MCF 10A (cell line): ENCODE measurements around the gene ZNF423. TPM values are rescaled to one million over a fixed set of nuclear protein-coding genes. Genes with fewer than 3 reads are reported as not detected.
A peak's percentile ranks its signal among the peaks of the same experiment; 100 is the strongest.

Experiments
- BruUV-seq: library from RNA; stranded (reverse); fragments of 400-500 nt; replicated peaks from 2 replicates; lab custom pipeline; 2021; lab: Mats Ljungman, UMichigan
- CTCF ChIA-PET: fragments of 300-600 bp; sonication (Branson Sonifier 250); formaldehyde crosslinking; extraction: SDS; loops from one replicate; lab custom pipeline; 2021; ENCODE audit warnings: antibody characterized with exemption, inconsistent platforms; lab: Yijun Ruan, JAX
- POLR2A ChIA-PET: fragments of 300-600, 350-650 bp; sonication (Branson Sonifier 250); formaldehyde crosslinking; extraction: SDS; loops from one replicate; lab custom pipeline; 2020; ENCODE audit warnings: antibody characterized with exemption, inconsistent platforms; lab: Yijun Ruan, JAX
- DNase-seq: peaks from one replicate; pipeline ENCODE4 v3.0.0-alpha.2; 2018; ENCODE audit not compliant: unreplicated experiment
- H3K27ac Mint-ChIP-seq: one replicate; pipeline ENCODE4 v1.8.0; 2022; ENCODE audit warnings: mild to moderate bottlenecking, low read depth, mixed read lengths; ENCODE audit not compliant: unreplicated experiment
- H3K27me3 Mint-ChIP-seq: one replicate; pipeline ENCODE4 v1.8.0; 2022; ENCODE audit warnings: mixed read lengths; ENCODE audit not compliant: insufficient read depth, unreplicated experiment
- H3K36me3 Mint-ChIP-seq: one replicate; pipeline ENCODE4 v1.8.0; 2022; ENCODE audit warnings: mild to moderate bottlenecking, moderate library complexity, mixed read lengths; ENCODE audit not compliant: insufficient read depth, unreplicated experiment
- H3K4me1 Mint-ChIP-seq: one replicate; pipeline ENCODE4 v1.8.0; 2022; ENCODE audit warnings: mixed read lengths; ENCODE audit not compliant: insufficient read depth, unreplicated experiment
- H3K4me3 Mint-ChIP-seq: one replicate; pipeline ENCODE4 v1.8.0; 2022; ENCODE audit warnings: mild to moderate bottlenecking, moderate library complexity, mixed read lengths; ENCODE audit not compliant: unreplicated experiment
- H3K9me3 Mint-ChIP-seq: one replicate; pipeline ENCODE4 v1.8.0; 2022; ENCODE audit warnings: mixed read lengths; ENCODE audit not compliant: unreplicated experiment
- intact Hi-C: fragments of 100-400 bp; cut with micrococcal nuclease; formaldehyde crosslinking; loops from 2 replicates; pipeline ENCODE4 v1.14.1; 2022
- total RNA-seq: library from RNA; stranded (reverse); gene quantifications from 2 replicates; pipeline ENCODE4 v1.2.3, GENCODE V29; 2022
- TF ChIP-seq, protein P1 (sequence below): fragments of 200-600 bp; IDR thresholded peaks from one replicate; pipeline ENCODE4 v1.8.0; 2022; ENCODE audit warnings: antibody characterized with exemption, mild to moderate bottlenecking; ENCODE audit not compliant: unreplicated experiment

ZNF423 gene
- total RNA-seq, 1 experiment from 2014 or later, result not detected

DNA sequence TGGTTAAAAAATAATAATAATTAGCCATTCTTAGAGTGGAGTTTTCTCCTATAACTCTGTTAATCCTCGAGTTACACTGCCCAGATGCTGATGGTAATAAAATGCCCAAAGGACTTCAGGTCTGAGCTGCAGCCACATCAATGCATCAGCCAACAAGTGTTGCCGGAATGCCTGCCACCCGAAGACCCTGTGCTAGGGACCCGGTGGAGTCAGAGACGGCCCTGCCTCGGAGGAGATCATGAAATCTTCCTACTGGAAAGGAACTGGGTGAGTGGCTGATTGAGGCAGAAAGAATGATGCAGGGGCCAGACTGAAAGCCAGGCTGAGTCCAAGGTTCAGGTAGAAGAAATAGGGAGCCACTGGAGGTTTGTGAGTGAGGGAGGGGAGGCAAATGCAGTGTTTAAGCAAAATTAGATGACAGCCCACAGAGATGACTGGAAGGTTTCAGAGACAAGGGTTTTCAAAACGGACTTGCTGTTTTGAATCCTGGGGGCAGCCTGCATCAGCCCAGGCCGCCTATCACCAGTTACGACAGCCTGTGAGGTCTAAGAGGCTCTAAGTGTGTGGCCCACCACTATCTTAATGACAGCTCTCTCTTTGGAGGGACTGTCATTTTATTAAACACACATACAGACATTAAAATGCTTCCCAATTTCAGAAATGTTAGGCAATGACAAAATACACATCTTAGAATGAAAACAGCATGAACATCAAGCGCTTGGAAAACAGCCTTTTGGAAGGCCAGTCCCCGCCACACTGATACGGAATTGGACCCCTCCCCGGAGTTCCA lies 100.0 kb downstream of the ZNF423 start:
- Mint-ChIP-seq H3K36me3 (no peaks in the 10 kb centered on the region), H3K27me3 (peaks cover 69% of the 10 kb centered on the region), H3K27ac (no peak overlapping the region), H3K9me3 (no peaks in the 10 kb centered on the region), H3K4me3 (no peak overlapping the region), H3K4me1 (no peaks in the 10 kb centered on the region)
- ChIA-PET CTCF (interaction anchor here (0.6 to 1.9 kb wide), 7 partner anchors 17 to 348 kb away, joined by 3 to 9 read pairs (median 3); no protein-coding TSS in a partner anchor), POLR2A (no interaction called here)
- no TSS peak for BruUV-seq
- intact Hi-C loops, result loop anchor here (5.0 kb wide), 1 partner anchor 149 kb away; no protein-coding TSS in a partner anchor
- no peak for DNase-seq
- TF ChIP-seq, protein P1, sequence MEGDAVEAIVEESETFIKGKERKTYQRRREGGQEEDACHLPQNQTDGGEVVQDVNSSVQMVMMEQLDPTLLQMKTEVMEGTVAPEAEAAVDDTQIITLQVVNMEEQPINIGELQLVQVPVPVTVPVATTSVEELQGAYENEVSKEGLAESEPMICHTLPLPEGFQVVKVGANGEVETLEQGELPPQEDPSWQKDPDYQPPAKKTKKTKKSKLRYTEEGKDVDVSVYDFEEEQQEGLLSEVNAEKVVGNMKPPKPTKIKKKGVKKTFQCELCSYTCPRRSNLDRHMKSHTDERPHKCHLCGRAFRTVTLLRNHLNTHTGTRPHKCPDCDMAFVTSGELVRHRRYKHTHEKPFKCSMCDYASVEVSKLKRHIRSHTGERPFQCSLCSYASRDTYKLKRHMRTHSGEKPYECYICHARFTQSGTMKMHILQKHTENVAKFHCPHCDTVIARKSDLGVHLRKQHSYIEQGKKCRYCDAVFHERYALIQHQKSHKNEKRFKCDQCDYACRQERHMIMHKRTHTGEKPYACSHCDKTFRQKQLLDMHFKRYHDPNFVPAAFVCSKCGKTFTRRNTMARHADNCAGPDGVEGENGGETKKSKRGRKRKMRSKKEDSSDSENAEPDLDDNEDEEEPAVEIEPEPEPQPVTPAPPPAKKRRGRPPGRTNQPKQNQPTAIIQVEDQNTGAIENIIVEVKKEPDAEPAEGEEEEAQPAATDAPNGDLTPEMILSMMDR, result no peak

- Mint-ChIP-seq H3K27ac (no peak overlapping the region), H3K9me3 (no peaks in the 10 kb centered on the region), H3K36me3 (peaks cover 1% of the 10 kb centered on the region), H3K4me3 (peak overlapping the region; percentile 32), H3K4me1 (no peaks in the 10 kb centered on the region), H3K27me3 (peaks cover 75% of the 10 kb centered on the region)
- no TSS peak for BruUV-seq
- intact Hi-C loops, result loop anchor here (5.0 kb wide), 1 partner anchor 148 kb away; no protein-coding TSS in a partner anchor
- DNase-seq, result peak; percentile 40
- TF ChIP-seq, protein P1, result peak; percentile 9
- CTCF ChIA-PET, result interaction anchor here (0.7 to 1.9 kb wide), 5 partner anchors 30 to 347 kb away, joined by 3 to 9 read pairs (median 3); no protein-coding TSS in a partner anchor
- POLR2A ChIA-PET, result no interaction called here
Measured at GRCh38 chr16:49755313-49755620, 100.6 kb downstream of the ZNF423 start.

DNA sequence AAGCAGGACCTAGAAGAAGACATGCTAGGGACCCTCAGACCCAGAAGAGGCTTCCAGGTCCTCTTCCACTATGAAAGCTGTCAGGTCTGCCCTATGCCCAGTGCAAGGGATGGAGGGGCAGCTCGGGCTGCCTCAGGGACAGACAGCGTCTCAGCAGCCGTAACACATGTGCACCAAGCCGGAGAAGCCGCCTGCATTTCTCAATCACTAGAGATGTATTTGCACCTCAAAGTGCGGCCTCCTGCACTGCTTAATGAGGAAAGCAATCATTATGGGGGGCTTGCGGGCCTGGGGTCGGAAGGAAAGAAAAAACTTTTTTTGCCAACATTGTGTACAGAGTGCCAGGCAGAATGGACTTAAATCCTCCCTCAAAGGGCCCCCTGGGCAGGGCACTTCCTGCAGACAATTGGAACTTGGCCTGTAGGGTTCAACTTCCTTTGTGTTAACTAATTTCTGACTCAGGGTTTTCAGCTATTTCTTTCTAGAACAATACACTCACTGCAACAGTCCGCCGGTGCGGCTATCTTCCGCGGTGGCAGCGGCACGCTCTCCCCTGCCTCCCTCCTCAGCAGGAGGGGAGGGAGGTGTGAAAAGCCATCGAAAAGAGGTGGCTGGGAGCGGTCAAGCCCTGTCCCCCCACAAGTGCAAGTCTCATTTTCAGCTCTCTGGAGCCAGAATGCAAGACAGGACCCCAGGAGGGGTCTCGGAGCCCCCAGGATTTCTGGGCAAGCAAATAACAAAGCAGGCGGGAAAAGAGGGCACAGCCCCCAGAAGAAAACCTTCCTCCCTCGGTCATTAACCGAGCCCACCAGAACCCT lies 101.2 kb downstream of the ZNF423 start:
- TF ChIP-seq, protein P1, result no peak
- Mint-ChIP-seq H3K4me1 (no peaks in the 10 kb centered on the region), H3K27me3 (peaks cover 81% of the 10 kb centered on the region), H3K4me3 (peak overlapping the region; percentile 32), H3K27ac (no peak overlapping the region), H3K36me3 (peaks cover 4% of the 10 kb centered on the region), H3K9me3 (no peaks in the 10 kb centered on the region)
- ChIA-PET CTCF (interaction anchor here (0.6 to 1.9 kb wide), 7 partner anchors 30 to 347 kb away, joined by 3 to 9 read pairs (median 3); no protein-coding TSS in a partner anchor), POLR2A (no interaction called here)
- intact Hi-C loops, result loop anchor here (5.0 kb wide), 1 partner anchor 147 kb away; no protein-coding TSS in a partner anchor
- DNase-seq, result peak; percentile 3
- no TSS peak for BruUV-seq
